Effector memory CD4-positive, alpha-beta T cell (primary cell): ENCODE results near the gene B9D2.

Source experiments
- DNase-seq, 3 donors: peaks; one replicate each; pipeline ENCODE4 v3.0.0-alpha.2; 2020
- H3K27ac ChIP-seq: 2 replicates; pipeline ENCODE4 v1.7.0; 2013; ENCODE audit warnings: mild to moderate bottlenecking, low read length, moderate library complexity; ENCODE audit not compliant: insufficient read depth, poor library complexity, severe bottlenecking
- H3K27me3 ChIP-seq: replicated peaks from 2 replicates; pipeline ENCODE4 v1.7.0; 2013; ENCODE audit warnings: mild to moderate bottlenecking, low read length; ENCODE audit not compliant: insufficient read depth, control insufficient read depth, poor library complexity, severe bottlenecking
- H3K36me3 ChIP-seq: 2 replicates; pipeline ENCODE4 v1.7.0; 2013; ENCODE audit warnings: mild to moderate bottlenecking, low read length, moderate library complexity; ENCODE audit not compliant: control insufficient read depth, insufficient read depth
- H3K4me1 ChIP-seq: 2 replicates; pipeline ENCODE4 v1.7.0; 2013; ENCODE audit warnings: low read length, mild to moderate bottlenecking; ENCODE audit not compliant: control insufficient read depth, insufficient read depth, poor library complexity, severe bottlenecking
- H3K4me3 ChIP-seq: 2 replicates; pipeline ENCODE4 v1.7.0; 2013; ENCODE audit warnings: low read length, low read depth, mild to moderate bottlenecking; ENCODE audit not compliant: insufficient read depth, poor library complexity, severe bottlenecking
- H3K9me3 ChIP-seq: 2 replicates; pipeline ENCODE4 v1.7.0; 2013; ENCODE audit warnings: mild to moderate bottlenecking, low read length, moderate library complexity; ENCODE audit not compliant: control insufficient read depth

The B9D2 gene

DNA sequence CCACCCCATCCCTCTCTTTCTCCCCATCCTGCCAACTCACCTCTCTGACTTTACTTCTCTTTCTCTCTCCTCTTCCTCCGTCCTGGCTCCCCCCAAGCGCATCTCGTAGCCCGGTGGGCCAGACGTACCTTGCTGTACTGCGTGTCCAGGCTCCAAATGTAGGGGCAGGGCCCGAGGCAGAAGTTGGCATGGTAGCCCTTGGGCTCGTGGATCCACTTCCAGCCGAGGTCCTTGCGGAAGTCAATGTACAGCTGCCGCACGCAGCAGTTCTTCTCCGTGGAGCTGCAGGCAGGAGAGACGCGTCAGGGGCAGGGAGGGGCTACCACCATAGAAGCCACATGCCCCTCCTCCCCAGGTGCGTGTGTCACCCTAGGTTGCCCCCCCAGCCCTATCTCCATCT is 31.9 kb downstream of the B9D2 start:
- no peaks in the 10 kb centered on the region for H3K9me3 ChIP-seq
- H3K4me1 ChIP-seq = peaks cover 53% of the 10 kb centered on the region
- H3K27me3 ChIP-seq = no peaks in the 10 kb centered on the region
- H3K4me3 ChIP-seq = no peak overlapping the region
- no peak for DNase-seq
- peaks cover 56% of the 10 kb centered on the region for H3K36me3 ChIP-seq
- H3K27ac ChIP-seq = no peak overlapping the region

DNA sequence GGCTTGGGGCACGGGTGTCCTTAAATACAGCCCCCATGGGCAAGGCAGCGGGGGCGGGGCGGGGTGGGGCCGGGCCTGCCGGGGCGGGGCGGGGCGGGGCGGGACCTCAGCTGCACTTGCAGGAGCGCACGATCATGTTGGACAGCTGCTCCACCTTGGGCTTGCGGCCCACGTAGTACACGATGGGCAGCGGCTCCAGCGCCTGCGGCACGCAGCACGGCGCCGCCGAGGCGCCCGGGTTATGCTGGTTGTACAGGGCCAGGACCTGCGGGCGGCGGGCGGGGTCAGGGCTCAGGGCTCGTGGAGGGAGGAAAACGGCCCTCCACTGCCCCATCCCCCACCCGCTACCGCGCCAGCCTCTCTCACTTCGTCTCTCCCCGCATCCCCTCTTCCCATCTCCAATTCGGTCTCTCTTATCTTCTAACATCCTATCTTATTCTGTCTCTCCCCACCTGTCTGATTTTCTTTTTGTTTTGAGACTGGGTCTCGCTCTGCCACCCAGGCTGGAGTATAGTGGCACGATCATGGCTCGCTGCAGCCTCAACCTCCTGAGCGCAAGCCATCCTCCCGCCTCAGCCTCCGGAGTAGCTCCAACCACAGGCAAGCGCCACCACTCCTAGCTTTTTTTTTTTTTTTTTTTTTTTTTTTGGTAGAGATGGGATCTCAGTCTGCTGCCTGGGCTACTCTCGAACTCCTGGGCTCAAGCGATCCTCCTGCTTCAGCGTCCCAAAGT is 32.8 kb downstream of the B9D2 start:
- DNase-seq = no peak
- Histone ChIP-seq H3K4me1 (peaks cover 58% of the 10 kb centered on the region), H3K27ac (peak overlapping the region; percentile 32), H3K9me3 (no peaks in the 10 kb centered on the region), H3K4me3 (no peak overlapping the region), H3K36me3 (peaks cover 47% of the 10 kb centered on the region), H3K27me3 (no peaks in the 10 kb centered on the region)

DNA sequence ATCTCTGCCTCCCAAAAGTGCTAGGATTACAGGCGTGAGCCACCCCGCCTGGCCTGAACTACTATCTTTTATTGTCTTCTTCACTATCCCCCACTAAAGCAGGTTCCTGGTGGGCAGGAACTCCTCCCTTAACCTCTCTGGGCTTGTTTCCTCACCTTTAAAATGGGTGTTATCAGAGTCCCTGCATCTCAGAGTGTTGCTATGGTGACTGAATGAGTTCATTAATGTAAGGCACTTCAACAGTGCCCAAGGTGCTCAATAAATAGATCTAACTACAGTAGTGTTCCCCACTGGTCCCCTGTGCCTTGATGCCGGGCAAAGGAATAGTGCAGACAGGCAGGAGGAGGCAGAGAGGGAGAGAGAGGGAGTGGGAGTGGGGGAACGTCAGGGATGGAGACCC is 33.5 kb downstream of the B9D2 start:
- no peaks in the 10 kb centered on the region for H3K27me3 ChIP-seq
- no peak for DNase-seq
- peaks cover 58% of the 10 kb centered on the region for H3K4me1 ChIP-seq
- peaks cover 41% of the 10 kb centered on the region for H3K36me3 ChIP-seq
- H3K4me3 ChIP-seq = no peak overlapping the region
- peak overlapping the region; percentile 32 for H3K27ac ChIP-seq
- no peaks in the 10 kb centered on the region for H3K9me3 ChIP-seq

DNA sequence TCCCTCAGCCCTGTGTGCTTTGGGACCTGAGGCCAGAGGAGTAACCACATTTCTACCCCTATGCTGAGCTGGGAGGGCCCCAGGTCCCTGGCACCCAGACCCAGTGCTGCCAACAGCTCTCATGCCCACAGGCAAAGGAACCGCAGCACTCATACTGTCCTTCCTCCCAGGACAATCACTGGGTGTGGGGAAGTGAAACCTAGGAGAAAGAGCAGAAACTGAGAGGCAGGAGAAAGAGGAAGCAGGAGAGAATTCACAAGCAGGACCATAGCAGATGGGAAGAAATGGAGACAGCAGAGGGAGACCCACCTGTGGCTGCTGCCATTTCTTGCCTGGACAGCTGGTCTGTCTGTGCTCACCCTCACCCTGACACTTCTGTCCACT is 35.1 kb downstream of the B9D2 start:
- H3K4me3 ChIP-seq = peak overlapping the region; percentile 16
- no peaks in the 10 kb centered on the region for H3K9me3 ChIP-seq
- peak overlapping the region; percentile 87 for H3K27ac ChIP-seq
- peaks cover 55% of the 10 kb centered on the region for H3K4me1 ChIP-seq
- peaks cover 33% of the 10 kb centered on the region for H3K36me3 ChIP-seq
- no peak for DNase-seq
- H3K27me3 ChIP-seq = no peaks in the 10 kb centered on the region

DNA sequence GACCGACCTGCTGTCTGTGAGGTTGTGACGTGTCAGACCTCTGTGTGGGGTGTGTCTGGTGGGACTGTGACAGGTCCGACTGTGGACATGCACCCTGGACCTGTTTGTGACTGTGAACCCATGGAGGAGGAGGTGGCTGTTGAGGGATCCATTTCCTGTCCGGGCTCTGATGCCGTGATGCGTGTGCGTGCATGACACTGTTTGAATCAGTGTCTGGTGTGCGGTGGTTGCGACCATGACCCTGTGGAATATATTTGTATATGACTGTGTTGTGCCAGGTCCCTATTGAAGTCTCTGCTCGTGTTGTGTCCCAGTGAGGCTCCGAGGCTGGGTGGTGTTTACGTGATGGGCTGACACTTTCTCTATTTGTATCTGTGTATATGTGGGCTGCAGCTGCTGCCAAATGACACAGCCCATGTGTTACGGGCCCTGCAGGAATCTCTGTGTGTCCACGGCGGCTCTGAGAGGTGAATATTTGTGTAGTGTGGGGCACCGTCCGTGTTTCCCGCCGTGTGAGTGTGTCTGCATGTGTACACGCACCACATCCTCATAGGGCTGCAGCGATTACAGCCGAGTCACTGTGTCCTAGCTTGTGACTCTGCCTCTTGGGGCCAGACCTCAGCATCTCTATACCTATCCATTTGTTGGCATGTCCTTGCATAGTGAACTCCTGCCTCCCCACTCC is 35.6 kb downstream of the B9D2 start:
- no peak for DNase-seq

DNA sequence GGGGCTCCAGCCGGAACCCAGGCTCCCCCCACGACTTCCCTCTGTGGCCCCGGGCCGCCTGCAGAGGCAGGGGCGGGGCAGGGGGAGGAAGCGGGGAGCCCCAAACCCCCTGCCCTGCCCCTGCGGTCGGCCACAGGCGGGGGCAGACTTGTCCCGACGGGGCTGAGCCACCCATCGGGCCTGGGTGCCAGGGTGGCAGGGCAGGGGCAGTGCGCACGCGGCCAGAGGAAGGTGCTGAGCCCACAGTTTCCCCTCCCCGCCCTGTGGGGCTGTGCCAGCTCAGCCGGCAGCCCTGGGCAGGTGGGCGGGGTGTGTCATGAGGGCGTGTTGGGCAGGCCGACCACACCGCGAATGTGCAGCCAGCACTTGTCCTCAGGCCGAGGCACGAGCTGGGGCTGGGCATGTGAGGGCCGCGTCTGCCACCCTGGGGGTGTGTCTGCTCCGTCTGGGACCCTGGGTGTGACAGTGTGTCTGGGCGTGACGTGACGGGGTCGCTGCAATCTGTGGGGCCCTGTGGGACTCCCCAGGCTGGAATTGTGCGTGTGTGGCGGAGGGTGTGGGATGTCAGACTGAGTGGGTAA is 36.3 kb downstream of the B9D2 start:
- no peaks in the 10 kb centered on the region for H3K27me3 ChIP-seq
- H3K4me3 ChIP-seq = peak overlapping the region; percentile 16
- peaks cover 55% of the 10 kb centered on the region for H3K4me1 ChIP-seq
- peaks cover 24% of the 10 kb centered on the region for H3K36me3 ChIP-seq
- H3K27ac ChIP-seq = peak overlapping the region; percentile 87
- peak; percentile 84 to 97 (median 94) for DNase-seq
- H3K9me3 ChIP-seq = no peaks in the 10 kb centered on the region

More for the DNA sequence above, 35.6 kb downstream of the B9D2 start:
- Histone ChIP-seq H3K36me3 (peaks cover 28% of the 10 kb centered on the region), H3K27me3 (no peaks in the 10 kb centered on the region), H3K9me3 (no peaks in the 10 kb centered on the region), H3K4me3 (peak overlapping the region; percentile 16), H3K27ac (peak overlapping the region; percentile 87), H3K4me1 (peaks cover 55% of the 10 kb centered on the region)

DNA sequence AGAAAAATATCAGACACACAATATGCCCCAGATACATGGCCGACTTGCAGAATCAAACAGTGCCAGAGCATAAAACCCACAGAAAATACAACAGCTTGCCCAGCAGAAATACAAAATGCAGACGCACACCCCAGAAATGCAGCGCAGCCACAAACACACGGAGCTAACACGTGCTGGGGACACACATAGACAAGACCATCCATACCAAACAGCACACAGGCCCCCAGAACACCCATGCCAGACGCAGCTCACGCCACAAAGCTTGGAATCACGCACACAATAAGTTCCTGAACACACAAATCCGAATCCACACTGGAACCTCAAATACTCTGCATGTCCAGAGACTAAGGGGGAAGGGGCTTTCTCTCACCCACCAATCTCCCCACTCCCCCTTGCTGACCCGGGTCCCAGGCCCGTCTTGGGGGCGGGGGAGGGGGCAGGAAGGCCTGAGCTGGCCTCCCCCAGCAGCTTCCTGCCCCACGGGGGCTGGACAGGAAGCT is 36.8 kb downstream of the B9D2 start:
- peak overlapping the region; percentile 16 for H3K4me3 ChIP-seq
- no peaks in the 10 kb centered on the region for H3K27me3 ChIP-seq
- peak overlapping the region; percentile 87 for H3K27ac ChIP-seq
- H3K4me1 ChIP-seq = peaks cover 52% of the 10 kb centered on the region
- no peaks in the 10 kb centered on the region for H3K9me3 ChIP-seq
- no peak for DNase-seq
- peaks cover 18% of the 10 kb centered on the region for H3K36me3 ChIP-seq

DNA sequence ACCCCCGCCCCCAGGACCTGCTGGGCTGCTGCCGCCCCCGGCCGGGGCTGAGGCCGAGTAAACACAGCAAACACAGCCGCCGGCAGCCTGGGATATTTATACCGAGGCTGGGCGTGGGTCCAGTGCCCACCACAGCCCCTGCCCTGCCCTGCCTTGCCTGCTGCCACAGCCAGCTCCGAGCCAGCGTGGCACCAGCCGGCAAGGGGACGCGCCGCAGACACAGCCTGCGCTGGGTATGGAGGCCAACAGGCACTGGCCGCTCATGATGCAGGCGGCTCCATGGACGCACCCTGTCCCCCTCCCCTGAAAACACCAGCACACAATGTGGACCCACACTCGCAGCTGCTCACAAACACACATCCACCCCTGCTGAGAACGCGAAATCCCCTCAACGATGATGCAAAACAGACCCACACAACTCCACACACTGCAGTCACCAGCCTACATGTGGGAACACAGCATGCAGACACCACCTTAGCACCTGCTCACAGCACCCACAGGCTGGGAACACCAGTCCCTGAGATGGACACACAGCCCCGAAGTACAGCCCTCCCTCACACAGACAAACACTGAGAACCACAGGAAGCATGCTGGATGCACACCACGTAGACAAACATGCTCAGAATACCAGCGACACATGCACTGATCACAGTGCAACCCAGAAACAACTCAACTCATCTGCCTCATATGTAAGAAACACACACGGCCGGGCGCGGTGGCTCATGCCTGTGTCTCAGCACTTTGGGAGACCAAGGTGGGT is 37.8 kb downstream of the B9D2 start:
- no peaks in the 10 kb centered on the region for H3K27me3 ChIP-seq
- no peaks in the 10 kb centered on the region for H3K9me3 ChIP-seq
- peaks cover 43% of the 10 kb centered on the region for H3K4me1 ChIP-seq
- H3K4me3 ChIP-seq = no peak overlapping the region
- peaks cover 16% of the 10 kb centered on the region for H3K36me3 ChIP-seq
- peak overlapping the region; percentile 87 for H3K27ac ChIP-seq
- no peak for DNase-seq

DNA sequence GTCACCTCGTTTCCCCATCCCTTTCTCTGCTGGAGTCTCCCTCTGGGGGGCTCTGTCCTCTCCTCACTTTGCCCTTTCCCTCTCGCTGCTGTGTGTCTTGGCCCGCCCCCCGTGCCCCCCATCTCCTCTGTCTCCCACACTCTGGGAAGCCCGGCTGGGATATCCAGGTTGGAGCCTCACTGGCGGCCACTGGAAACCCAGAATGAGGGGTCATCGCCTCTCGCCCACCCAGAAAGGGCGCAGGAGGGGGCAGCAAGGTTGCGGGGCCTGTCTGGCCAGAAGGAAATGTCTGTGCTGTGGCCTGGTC is 38.4 kb downstream of the B9D2 start:
- DNase-seq = no peak
- Histone ChIP-seq H3K4me1 (peaks cover 40% of the 10 kb centered on the region), H3K27ac (peak overlapping the region; percentile 87), H3K4me3 (no peak overlapping the region), H3K27me3 (no peaks in the 10 kb centered on the region), H3K36me3 (peaks cover 18% of the 10 kb centered on the region), H3K9me3 (no peaks in the 10 kb centered on the region)
